Fibroblast of villous mesenchyme (primary cell): ENCODE data around the gene TBC1D28. TPM values are rescaled to one million over a fixed set of nuclear protein-coding genes. Genes with fewer than 3 reads are reported as not detected.
"Not testable (repeated sequence)": the region's sequence is repeated elsewhere in the genome, so short reads cannot be mapped to it uniquely, and the experiment has no call there.

Source experiments
- DNase-seq: peaks from one replicate; pipeline ENCODE4 v3.0.0-alpha.2; 2010; ENCODE audit warnings: low read depth
- H3K4me3 ChIP-seq: 2 replicates; pipeline ENCODE4 v1.5.1; 2011; ENCODE audit warnings: low read depth, mild to moderate bottlenecking, low read length
- total RNA-seq: library from RNA; depleted of rRNA; stranded (reverse); fragments of >200 nt; gene quantifications from 2 replicates; pipeline ENCODE4 v1.2.3, GENCODE V29; 2012

Gene TBC1D28
- total RNA-seq, result not detected in 2 replicates

GRCh38 chr17:18644291-18644690, at the start of gene TBC1D28:
Gene TBC1D28 (minus strand): TSS chr17:18644391. CDS start chr17:18641352, 3,039 bp downstream.
- H3K4me3 ChIP-seq, DNase-seq: not testable (repeated sequence)

- H3K4me3 ChIP-seq, result peak overlapping the region; percentile 64
- DNase-seq, result not testable (repeated sequence)
Measured at GRCh38 chr17:18682668-18683067, 38.5 kb upstream of the TBC1D28 start.

GRCh38 chr17:18681767-18682571, 37.8 kb upstream of the TBC1D28 start, which contains the start of gene FOXO3B:
Gene FOXO3B (minus strand): TSS chr17:18682314. CDS start chr17:18681651, 663 bp downstream.
- H3K4me3 ChIP-seq, result peak within 1 kb of the TSS; percentile 64
- peak; percentile 96 for DNase-seq

DNA sequence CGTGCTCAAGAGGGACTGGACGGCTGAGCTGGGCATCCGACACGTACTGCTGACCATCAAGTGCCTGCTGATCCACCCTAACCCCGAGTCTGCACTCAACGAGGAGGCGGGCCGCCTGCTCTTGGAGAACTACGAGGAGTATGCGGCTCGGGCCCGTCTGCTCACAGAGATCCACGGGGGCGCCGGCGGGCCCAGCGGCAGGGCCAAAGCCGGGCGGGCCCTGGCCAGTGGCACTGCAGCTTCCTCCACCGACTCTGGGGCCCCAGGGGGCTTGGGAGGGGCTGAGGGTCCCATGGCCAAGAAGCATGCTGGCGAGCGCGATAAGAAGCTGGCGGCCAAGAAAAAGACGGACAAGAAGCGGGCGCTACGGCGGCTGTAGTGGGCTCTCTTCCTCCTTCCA, 33.2 kb upstream of the TBC1D28 start:
- H3K4me3 ChIP-seq, DNase-seq: not testable (repeated sequence)

DNA sequence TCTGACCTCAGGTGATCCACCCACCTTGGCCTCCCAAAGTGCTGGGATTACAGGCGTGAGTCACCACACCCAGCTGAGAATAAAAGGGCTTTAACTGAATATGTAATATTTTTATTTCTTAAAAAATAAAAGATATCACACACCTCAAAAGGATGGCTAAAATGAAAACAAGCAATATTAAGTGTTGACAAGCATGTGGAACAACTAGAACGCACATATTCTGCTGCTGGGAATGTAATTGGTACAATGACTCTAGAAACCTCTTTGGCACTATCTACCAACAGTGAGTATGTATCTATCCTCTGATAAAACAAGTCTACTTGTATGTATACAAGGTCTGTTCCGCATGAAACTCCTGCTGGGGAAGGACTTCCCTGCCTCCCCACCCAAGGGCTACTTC, 32.7 kb upstream of the TBC1D28 start:
- not testable (repeated sequence) for H3K4me3 ChIP-seq, DNase-seq

DNA sequence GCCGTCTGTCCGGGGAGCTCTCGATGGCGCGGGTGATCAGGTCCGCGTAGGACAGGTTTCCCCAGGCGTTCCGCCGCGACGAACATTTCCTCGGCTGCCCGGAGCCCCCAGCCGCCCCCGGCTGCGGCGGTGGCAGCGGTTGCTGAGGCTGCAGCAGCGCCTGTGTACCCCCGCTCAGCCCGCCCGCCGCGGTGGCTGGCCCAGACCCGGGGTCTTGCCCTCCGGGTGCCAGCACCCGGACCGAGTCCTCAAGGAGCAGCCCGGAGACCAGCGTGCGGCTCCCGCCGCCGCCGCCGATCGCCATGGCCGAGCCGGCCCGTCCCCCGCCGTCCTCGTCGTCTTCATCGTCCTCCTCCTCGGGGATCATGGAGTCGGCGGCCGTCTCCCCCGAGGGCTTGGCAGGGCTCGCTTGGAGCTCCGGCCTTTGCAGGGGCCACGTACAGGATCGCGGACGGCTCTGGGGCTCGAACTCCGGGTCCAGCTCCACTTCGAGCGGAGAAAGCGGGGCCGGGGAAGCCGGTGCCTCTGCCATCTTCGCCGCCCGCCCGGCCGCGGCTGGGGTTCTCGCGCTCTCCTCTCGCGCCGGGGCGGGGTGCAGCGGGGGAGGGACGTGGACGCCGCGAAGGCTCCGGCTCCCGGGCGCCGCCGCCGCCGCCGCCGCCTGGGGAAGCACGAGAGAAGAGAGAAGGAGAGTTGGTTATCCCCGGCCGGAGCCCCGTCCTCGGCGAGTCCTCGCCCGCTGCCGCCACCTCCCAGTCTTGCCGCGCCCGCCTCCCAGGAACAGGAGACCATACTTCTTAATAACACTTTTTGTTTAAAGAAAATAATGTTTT, 28.4 kb upstream of the TBC1D28 start:
- H3K4me3 ChIP-seq, DNase-seq: not testable (repeated sequence)

DNA sequence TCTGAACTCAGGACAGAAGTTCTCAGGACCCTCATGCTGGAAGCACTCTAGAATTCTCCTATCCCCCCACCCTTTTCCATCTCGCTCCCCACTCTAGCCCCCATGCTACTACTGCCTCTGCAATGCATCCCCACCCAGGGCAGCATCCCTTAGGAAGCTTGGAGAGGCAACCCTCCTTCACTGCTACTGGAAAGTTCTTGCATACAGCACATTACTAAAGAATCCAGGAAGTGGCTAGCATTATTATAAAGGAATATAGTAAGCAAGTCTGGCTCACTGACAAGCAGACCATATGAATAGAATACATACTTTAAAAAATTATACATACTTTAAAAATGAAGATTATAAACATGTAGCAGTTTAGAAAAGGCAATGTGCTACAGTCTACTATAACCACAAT, 24.4 kb upstream of the TBC1D28 start:
- DNase-seq, H3K4me3 ChIP-seq: not testable (repeated sequence)

- DNase-seq, H3K4me3 ChIP-seq: not testable (repeated sequence)
Measured at GRCh38 chr17:18667535-18667934, 23.3 kb upstream of the TBC1D28 start.

DNA sequence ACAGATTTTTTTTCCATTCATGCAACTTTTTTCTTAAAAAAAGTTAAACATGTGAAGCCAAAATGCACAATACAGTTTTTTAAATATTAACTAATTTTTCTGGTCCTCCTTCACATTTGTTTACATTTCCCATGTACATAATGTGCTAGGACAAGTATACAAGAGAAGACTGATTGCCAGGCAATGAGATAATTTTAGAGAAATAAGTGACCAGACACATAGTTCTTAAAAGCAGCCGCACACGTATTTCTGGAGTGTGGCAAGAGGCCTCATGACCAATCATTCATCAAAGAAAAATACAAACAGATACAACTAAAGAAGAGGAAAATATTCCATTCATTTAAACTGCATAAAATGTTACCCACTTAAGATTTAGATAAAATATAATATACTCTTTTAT, 22.1 kb upstream of the TBC1D28 start:
- DNase-seq, H3K4me3 ChIP-seq: not testable (repeated sequence)

GRCh38 chr17:18661924-18662624, 17.9 kb upstream of the TBC1D28 start:
- DNase-seq, H3K4me3 ChIP-seq: not testable (repeated sequence)

GRCh38 chr17:18650094-18650493, 5.9 kb upstream of the TBC1D28 start:
- DNase-seq, H3K4me3 ChIP-seq: not testable (repeated sequence)

DNA sequence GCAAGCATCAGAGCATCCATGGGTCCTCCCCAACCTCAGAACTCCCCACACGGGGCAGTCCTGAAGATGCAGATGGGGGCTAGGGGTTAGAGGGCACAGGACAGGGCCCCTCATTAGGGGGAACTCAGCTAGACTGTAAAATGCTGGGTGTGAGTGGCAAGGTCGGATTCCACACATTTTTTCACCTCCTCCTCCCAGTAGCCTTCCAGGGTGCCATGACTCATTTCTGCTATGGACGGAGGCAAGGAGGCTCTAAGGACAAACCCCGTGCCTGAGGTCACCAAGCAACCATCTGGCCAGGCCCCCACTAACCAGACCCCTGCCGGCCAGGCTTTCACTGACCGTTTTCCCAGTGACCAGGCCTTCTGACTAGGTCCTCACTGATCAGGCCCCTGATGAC, 1.1 kb downstream of the TBC1D28 start:
- DNase-seq, result not testable (repeated sequence)

GRCh38 chr17:18638357-18638756, 5.8 kb downstream of the TBC1D28 start:
- not testable (repeated sequence) for DNase-seq

More for the DNA sequence above, 1.1 kb downstream of the TBC1D28 start:
- not testable (repeated sequence) for H3K4me3 ChIP-seq

GRCh38 chr17:18636237-18636636, 8.0 kb downstream of the TBC1D28 start:
- DNase-seq, result not testable (repeated sequence)

More at GRCh38 chr17:18638357-18638756, 5.8 kb downstream of the TBC1D28 start:
- H3K4me3 ChIP-seq, result not testable (repeated sequence)

DNA sequence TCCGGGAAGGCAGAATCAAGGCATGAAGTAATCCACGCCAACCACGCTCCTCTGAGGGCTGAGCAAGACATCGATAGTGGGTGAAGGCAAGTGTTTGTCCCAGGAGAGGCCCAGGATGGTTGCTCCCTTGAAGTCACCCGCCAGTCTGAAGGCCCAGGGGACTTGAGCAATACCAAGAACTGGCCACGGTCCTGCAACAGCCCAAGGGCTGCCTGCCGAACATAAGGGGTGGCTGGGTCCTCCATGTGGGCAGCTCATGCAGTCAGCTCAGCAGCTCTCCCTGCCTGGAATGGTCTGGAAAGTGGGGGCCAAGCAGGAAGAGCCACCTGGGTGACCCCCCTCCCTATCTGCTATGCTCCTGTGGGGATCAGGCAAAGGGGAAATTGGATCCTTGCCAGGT, 8.4 kb downstream of the TBC1D28 start:
- DNase-seq, H3K4me3 ChIP-seq: not testable (repeated sequence)

More at GRCh38 chr17:18636237-18636636, 8.0 kb downstream of the TBC1D28 start:
- H3K4me3 ChIP-seq, result not testable (repeated sequence)

DNA sequence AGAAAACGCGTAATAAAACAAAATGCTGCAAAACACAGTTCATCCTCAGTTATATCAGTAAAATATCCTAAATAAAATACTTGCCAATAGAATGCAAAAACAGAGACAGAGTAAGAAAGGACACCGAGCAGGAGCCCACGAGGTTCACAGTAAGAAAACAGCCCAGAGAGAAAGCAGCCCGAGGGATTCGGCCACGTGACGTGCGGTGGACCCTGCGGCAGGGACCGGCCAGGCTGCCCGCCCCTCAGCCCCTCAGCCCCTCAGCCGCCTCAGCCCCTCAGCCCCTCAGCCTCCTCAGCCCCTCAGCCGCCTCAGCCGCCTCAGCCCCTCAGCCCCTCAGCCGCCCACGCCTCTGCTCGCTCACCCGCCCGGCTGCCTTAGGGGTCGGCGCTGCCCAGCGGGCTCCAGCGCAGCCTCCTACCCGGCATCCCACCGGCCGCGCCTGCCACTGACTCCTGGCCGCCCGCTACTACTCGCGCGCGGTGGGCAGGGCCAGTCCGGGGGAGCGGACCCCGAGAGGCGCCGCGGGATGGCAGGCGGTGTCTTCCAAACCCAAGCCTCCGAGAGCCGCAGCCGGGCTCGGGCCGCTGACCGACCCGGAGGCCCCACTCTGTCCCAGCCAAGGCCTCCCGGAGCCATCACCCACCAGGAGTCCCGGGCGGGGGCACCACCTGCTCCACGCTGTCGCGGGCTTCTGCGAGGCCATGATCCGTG, 9.5 kb downstream of the TBC1D28 start:
- peak overlapping the region; percentile 29 for H3K4me3 ChIP-seq
- DNase-seq, result not testable (repeated sequence)
